NCI-H345 treated with DMSO at 0.1 percent for 48 hours (cell line): ENCODE measurements around the gene GLP2R.
A peak's percentile ranks its signal among the peaks of the same experiment; 100 is the strongest.
"Not testable (repeated sequence)": the region's sequence is repeated elsewhere in the genome, so short reads cannot be mapped to it uniquely, and the experiment has no call there.

Experiments used
- DNase-seq: peaks from one replicate; lab custom pipeline; 2025; ENCODE audit not compliant: unreplicated experiment; lab: John Stamatoyannopoulos, UW

Gene GLP2R

GRCh38 chr17:9918804-9919352, 93.2 kb downstream of the GLP2R start:
- no peak for DNase-seq

DNA sequence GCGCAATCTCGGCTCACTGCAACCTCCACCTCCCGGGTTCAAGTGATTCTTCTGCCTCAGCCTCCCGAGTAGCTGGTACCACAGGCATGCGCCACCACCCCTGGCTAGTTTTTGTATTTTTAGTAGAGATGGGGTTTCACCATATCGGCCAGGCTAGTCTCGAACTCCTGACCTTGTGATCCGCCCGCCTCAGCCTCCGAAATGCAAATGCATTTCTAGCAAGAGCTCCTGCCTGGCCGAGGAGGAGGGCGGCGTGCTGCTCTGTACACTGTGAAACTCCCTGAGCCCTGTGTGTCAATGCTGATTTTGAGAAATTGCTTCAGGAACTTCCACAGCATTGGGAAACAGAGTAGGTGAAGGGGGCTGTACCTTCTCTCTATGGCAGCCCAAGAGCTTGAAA, 95.5 kb downstream of the GLP2R start:
- not testable (repeated sequence) for DNase-seq

GRCh38 chr17:9922012-9922848, 96.5 kb downstream of the GLP2R start:
- DNase-seq: no peak

DNA sequence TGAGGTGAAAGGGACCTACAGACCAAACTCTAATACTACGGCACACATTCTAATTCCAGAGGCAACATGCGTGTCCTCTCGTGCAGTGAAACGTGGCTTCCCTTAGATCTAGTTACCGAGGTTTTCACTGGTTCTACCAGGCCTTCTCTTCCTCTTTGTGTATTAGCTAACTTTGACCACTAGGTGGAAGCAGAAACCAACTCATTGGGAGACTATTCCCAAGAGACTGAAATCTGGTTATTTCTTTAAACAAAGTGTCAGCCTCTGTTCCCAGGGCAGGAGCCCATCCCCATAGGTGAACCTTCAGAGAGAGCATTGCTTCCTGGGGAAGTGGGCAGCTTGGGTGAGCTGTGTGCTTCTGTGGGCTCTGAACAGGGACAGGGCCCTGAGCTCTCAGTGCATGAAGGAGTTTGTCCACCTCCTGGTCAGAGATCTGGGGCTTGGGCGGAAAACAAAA, 99.0 kb downstream of the GLP2R start:
- DNase-seq: peak; percentile 10

GRCh38 chr17:9925457-9925856, 99.7 kb downstream of the GLP2R start:
- DNase-seq: no peak

DNA sequence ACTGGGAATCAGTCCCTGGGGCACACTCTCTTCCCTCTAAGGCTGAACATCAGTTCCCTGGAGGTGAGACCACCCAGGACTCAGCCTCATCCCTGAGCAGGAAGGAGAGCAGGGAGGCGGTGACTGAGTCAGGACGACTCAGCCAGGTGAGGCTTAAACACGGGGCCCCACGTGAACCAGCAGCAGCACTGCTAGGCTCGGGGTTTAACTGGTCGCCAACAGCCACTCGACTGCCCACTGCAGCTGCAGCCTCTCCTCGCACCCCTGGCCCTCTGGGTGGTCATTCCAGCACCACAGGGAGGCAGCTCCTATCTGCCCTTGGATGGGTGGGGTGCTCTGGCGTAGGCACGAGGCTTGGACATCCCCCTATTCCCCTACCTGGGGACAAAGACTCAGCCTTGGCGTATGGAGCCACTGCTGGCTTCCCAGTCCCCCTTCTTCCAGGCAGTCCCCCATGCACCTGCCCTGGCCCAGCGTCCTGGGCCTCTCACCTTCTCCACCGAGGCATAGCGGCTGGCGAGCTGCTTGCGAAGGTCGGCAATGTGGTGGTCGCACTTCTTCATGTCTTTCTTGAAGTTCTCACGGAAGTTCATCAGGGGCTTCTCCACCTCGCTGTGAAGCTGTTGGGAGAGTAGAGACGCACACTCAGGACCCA, 100.6 kb downstream of the GLP2R start:
- DNase-seq: no peak

DNA sequence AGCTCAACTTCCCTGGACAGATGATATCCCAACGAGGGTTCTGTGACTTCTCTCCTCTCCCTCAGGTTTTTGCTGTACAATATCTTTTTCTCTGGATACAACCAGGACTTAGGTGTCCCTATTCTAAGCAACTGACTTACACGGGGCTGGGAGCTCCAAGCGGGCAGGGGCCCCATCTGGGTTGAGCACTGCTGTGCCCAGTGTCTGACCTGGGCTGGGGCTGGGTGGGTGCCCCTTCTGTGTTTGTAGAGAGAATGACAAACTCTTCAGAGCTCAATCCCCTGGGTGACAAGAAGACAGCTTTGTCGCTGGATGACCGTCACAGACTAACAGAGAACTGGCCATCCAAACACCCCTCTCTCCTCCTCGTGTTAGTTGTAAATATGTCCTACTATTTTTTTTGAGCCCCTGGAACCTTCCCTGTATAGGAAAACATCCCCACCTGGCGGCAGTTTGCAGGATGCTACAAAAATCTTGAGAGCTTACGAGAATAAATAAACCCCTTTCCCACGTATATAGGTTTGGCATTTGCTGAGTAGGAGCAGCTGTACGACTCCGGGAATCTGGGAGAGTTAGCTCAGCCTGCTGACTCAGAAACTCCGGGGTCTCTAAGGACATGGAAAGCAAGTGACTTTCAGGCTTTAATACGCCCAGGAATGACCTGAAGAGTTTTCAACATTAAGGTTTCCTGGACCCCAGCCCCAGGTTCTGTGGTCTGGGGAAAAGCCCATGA, 103.0 kb downstream of the GLP2R start:
- DNase-seq: no peak

DNA sequence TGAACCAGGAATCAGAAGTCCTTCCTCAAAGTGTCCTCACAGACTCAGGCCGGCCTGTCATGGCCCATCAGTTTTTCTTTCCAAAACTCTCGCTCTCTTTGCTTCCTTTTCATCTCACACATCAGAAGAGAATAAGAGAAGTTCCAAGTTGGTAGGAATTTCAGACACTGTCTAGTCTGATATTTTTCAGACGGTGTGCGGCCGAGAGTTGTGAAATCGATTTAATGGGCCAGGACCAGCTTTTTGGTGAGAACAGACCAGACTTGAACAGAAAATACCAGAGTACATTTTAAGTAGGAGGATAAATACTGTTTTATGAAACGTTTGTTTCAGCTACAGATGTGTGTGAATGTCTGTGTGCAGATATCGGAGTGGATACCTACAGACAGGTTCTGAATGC, 104.1 kb downstream of the GLP2R start:
- no peak for DNase-seq

GRCh38 chr17:9931144-9931741, 105.5 kb downstream of the GLP2R start:
- no peak for DNase-seq

DNA sequence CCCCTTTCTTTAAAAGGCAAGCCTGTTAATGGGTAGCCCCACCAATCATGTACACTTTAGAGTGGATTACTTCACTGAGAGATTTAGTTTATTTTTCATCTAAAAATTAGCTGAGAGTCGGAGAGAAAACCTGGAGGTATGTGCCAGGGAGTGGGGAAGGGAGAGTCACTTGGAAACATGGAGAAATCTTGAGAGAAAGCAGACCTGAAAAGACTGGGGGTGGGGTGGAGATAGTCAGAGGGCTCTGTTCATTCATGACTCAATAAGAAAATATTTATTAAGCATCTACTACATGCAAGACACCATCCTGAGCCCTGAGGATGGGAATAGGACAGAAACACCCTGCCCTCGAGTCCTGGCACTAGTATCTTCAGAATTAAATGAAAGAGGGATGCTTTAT, 106.8 kb downstream of the GLP2R start:
- no peak for DNase-seq

DNA sequence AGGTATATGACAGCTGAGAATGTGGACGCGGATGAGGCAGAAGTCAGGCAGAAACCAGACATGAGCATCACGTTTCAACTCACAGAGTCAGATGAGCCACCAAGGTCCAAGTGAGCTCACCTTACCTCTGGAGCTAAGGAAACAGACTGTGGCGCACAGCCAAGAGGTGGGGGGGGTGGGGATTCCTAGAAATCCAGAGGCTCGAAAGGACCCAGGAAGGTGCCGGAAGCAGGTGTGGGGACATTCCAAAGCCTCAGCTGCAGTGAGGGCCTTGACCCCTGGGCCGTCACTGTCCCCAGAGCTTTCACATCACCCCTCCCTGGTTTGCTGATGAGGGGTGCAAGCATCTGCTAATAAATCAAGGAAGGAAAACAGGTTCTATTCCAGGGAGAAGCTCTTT, 108.6 kb downstream of the GLP2R start:
- no peak for DNase-seq

GRCh38 chr17:9935408-9935807, 109.7 kb downstream of the GLP2R start:
- DNase-seq: no peak

DNA sequence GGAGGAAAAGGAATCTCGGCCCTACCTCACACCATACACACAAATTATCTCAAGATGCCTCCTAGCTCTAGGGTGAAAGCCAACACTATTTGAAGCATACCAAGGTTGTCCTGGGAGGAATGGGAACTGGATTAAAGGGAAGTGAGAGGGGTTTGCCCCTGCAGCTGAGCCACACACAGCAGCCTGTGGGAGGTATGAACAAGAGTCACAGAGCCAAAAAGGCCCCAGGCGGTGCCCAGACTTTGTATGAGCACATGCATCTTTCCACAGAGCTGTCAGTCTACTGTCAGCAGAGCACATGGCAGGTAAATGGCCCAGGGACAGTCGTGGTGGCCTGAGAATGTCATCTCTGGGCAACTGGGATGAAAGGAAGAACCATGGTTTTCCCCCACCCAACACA, 110.4 kb downstream of the GLP2R start:
- no peak for DNase-seq

DNA sequence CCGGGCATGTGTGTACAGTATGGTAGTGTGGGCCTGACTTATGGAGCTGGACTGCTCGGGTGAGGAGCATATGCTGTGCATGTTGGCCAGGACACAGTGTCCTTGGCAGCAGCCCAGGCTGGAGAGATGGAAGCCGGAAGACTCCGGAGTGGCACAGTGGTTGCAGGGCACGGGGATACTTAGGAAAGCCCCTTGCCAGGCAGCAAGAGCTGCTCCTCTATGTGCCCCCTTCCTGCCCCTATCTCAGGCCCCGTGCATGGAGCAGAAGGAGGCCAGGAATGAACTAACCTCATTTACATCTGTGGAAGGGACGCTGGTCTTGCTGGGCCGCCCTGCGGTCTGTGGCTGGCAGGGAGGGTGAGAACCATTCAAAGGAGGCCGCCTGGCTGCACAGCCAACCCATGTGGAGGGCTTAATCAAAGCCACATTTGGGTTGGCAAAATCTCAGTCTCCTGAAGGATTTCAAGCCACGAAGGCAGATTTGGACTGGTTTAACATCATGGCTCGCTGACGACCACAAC, 111.6 kb downstream of the GLP2R start:
- DNase-seq: no peak

- no peak for DNase-seq
Measured at GRCh38 chr17:9937901-9938300, 112.2 kb downstream of the GLP2R start.

GRCh38 chr17:9938764-9939163, 113.0 kb downstream of the GLP2R start:
- DNase-seq: no peak

GRCh38 chr17:9940841-9941240, 115.1 kb downstream of the GLP2R start:
- DNase-seq: no peak

DNA sequence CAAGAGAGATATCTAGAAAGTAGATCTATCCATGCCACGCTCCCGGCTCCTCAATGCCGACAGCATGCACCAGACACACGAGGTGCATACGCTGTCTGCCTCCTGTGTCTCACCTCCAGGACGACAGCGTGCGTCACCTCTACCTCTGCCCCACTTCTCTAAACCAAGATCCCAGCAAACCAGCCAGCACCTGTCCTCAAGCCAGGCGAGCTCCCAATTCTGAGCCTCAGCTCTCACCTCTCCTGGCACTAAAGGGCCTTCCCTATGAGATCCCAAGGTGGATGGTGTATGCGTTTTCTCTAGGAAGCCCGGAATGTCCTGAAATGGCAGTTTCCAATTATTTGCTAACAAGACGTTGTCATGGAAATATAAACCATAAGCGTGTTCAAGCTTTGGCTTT, 115.6 kb downstream of the GLP2R start:
- DNase-seq: no peak
